HCT116 (cell line): ENCODE results near the gene PAK6. TPM values are rescaled to one million over a fixed set of nuclear protein-coding genes. Genes with fewer than 3 reads are reported as not detected.

Experiments
- ATAC-seq: fragments of 200-7000 bp; cut with Tn5 transposase; 2 replicates; pipeline ENCODE4 v1.9.1; 2020; ENCODE audit warnings: mild to moderate bottlenecking, moderate library complexity
- BruUV-seq: library from RNA; stranded (reverse); fragments of 400-500 nt; replicated peaks from 2 replicates; lab custom pipeline; 2021; lab: Mats Ljungman, UMichigan
- CTCF ChIA-PET: fragments of 300-600 bp; sonication (Branson Sonifier 250); formaldehyde crosslinking; loops from one replicate; lab custom pipeline; 2021; ENCODE audit warnings: antibody characterized with exemption; lab: Charles Lee
- POLR2A ChIA-PET: fragments of 300-600, 350-600 bp; sonication (Branson Sonifier 250); formaldehyde crosslinking; loops from one replicate; lab custom pipeline; 2021; ENCODE audit warnings: antibody characterized with exemption; lab: Charles Lee
- RAD21 ChIA-PET, 2 experiments: fragments of 300-600 bp; sonication (Branson Sonifier 250); formaldehyde crosslinking; loops; one replicate each; lab custom pipeline; 2023; ENCODE audit warnings: low total read pairs in 2 of 2; ENCODE audit not compliant: uncharacterized antibody in 2 of 2, unreplicated experiment in 2 of 2, low non-redundant PET in 1 of 2; lab: Charles Lee
- DNase-seq: peaks from one replicate; pipeline ENCODE4 v3.0.0-alpha.2; 2010; ENCODE audit warnings: low read depth, low spot score
- H2AFZ ChIP-seq: fragments of 200-600 bp; shearing (Covaris generic), sonication (generic); 2 replicates; pipeline ENCODE4 v1.6.1; 2017; ENCODE audit warnings: low read depth, mixed run types, mixed read lengths, antibody characterized with exemption, low read length; ENCODE audit not compliant: poor library complexity, severe bottlenecking
- H3K27ac ChIP-seq: 2 replicates; pipeline ENCODE4 v1.5.1; 2012; ENCODE audit warnings: low read depth, low read length
- H3K27me3 ChIP-seq: fragments of 200-600 bp; sonication (generic); 2 replicates; pipeline ENCODE4 v1.6.1; 2016; ENCODE audit warnings: mixed run types, low read length, mixed read lengths; ENCODE audit not compliant: insufficient read depth
- H3K36me3 ChIP-seq, 2 experiments: fragments of 200-500 bp in 1 of 2; fragments of 200-600 bp in 1 of 2; sonication (Bioruptor generic) in 1 of 2; sonication (generic) in 1 of 2; 2 replicates each; pipeline versions ENCODE4 v1.5.1 to v1.6.1; 2014 to 2016; ENCODE audit warnings: low read length in 2 of 2, inconsistent platforms in 1 of 2, mixed read lengths in 1 of 2, mixed run types in 1 of 2; ENCODE audit not compliant: insufficient read depth in 2 of 2, control insufficient read depth in 1 of 2
- H3K4me1 ChIP-seq, 2 experiments: fragments of 200-600 bp in 1 of 2; sonication (generic) in 1 of 2; 2 replicates each; pipeline versions ENCODE4 v1.5.1 to v1.6.1; 2012 to 2017; ENCODE audit warnings: low read length in 2 of 2, inconsistent platforms in 1 of 2, mild to moderate bottlenecking in 1 of 2, mixed read lengths in 1 of 2, mixed run types in 1 of 2, moderate library complexity in 1 of 2; ENCODE audit not compliant: insufficient read depth in 2 of 2, control insufficient read depth in 1 of 2
- H3K4me2 ChIP-seq: fragments of 200-600 bp; sonication (generic); 2 replicates; pipeline ENCODE4 v1.6.1; 2017; ENCODE audit warnings: mixed run types, low read length, mixed read lengths
- H3K4me3 ChIP-seq, 2 experiments: fragments of 200-600 bp in 1 of 2; sonication (generic) in 1 of 2; replicated peaks in 1 of 2; 2 replicates each; pipeline ENCODE4 v1.5.1; 2011 to 2016; ENCODE audit warnings: low read length in 2 of 2, control low read depth in 1 of 2, low read depth in 1 of 2, mild to moderate bottlenecking in 1 of 2, mixed read lengths in 1 of 2, mixed run types in 1 of 2
- H3K79me2 ChIP-seq: fragments of 200-600 bp; sonication (generic); 2 replicates; pipeline ENCODE4 v1.6.1; 2017; ENCODE audit warnings: mild to moderate bottlenecking, mixed run types, low read length, moderate library complexity, mixed read lengths; ENCODE audit not compliant: insufficient read depth
- H3K9ac ChIP-seq: fragments of 200-600 bp; sonication (generic); 2 replicates; pipeline ENCODE4 v1.6.1; 2016; ENCODE audit warnings: low read length, mixed read lengths
- H3K9me2 ChIP-seq: fragments of 200-600 bp; sonication (generic), shearing (Covaris generic); 2 replicates; pipeline ENCODE4 v1.6.1; 2017; ENCODE audit warnings: mixed run types, mild to moderate bottlenecking, moderate library complexity; ENCODE audit not compliant: insufficient read depth
- H3K9me3 ChIP-seq, 2 experiments: fragments of 200-500 bp in 1 of 2; fragments of 200-600 bp in 1 of 2; sonication (Bioruptor generic) in 1 of 2; sonication (generic) in 1 of 2; 2 replicates each; pipeline ENCODE4 v1.6.1; 2014 to 2017; ENCODE audit warnings: low read length in 2 of 2, mixed read lengths in 2 of 2, inconsistent platforms in 1 of 2, low read depth in 1 of 2, mild to moderate bottlenecking in 1 of 2, mixed run types in 1 of 2, moderate library complexity in 1 of 2; ENCODE audit not compliant: control insufficient read depth in 1 of 2, insufficient read depth in 1 of 2
- H4K20me1 ChIP-seq: fragments of 200-600 bp; sonication (generic), shearing (Covaris generic); 2 replicates; pipeline ENCODE4 v1.6.1; 2017; ENCODE audit warnings: mixed run types, mild to moderate bottlenecking, moderate library complexity; ENCODE audit not compliant: insufficient read depth
- ELF1 ChIP-seq: IDR thresholded peaks from 2 replicates; pipeline ENCODE4 v1.6.1; 2012; ENCODE audit warnings: low read depth, borderline replicate concordance
- POLR2AphosphoS5 ChIP-seq: IDR thresholded peaks from 2 replicates; pipeline ENCODE4 v1.6.1; 2011; ENCODE audit warnings: mild to moderate bottlenecking, low read depth, low read length, moderate library complexity
- SIN3A ChIP-seq: IDR thresholded peaks from 2 replicates; pipeline ENCODE4 v1.6.1; 2012; ENCODE audit warnings: low read depth
- ZBTB33 ChIP-seq: IDR thresholded peaks from 2 replicates; pipeline ENCODE4 v1.6.1; 2011; ENCODE audit warnings: mild to moderate bottlenecking, low read length, moderate library complexity; ENCODE audit not compliant: insufficient replicate concordance; ENCODE audit errors: extremely low read depth
- ZNF274 ChIP-seq: fragments of 200-500 bp; sonication (Bioruptor generic); IDR thresholded peaks from 2 replicates; pipeline ENCODE4 v1.6.1; 2014; ENCODE audit warnings: mild to moderate bottlenecking, low read depth, low read length, inconsistent platforms
- intact Hi-C: fragments of 100-400 bp; cut with micrococcal nuclease; formaldehyde crosslinking; loops from 2 replicates; pipeline ENCODE4 v1.10.0; 2022
- total RNA-seq: library from RNA; stranded (reverse); gene quantifications from one replicate; pipeline ENCODE4 v1.2.1, GENCODE V29; 2021; ENCODE audit not compliant: unreplicated experiment

PAK6 gene
- total RNA-seq, 1 experiment from 2014 or later: 19.9 TPM

DNA sequence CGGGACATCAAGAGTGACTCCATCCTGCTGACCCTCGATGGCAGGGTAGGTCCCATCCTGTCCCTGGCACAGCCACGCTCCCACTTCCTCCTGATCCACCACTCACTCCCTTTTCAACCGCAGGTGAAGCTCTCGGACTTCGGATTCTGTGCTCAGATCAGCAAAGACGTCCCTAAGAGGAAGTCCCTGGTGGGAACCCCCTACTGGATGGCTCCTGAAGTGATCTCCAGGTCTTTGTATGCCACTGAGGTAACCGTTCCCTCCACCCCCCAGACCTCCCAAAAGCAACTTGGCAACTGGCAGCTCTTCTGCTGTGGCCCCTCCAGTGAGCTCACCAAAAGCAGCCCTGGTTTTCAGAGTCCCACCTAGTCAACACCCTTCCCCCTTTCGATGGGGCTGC is 34.6 kb downstream of the PAK6 start:
- no TSS peak for BruUV-seq
- Histone ChIP-seq H3K9ac (no peak overlapping the region), H3K9me2 (no peaks in the 10 kb centered on the region), H3K4me3 (no peak overlapping the region), H2AFZ (no peak overlapping the region), H3K4me2 (no peak overlapping the region), H3K9me3 (no peaks in the 10 kb centered on the region), H3K36me3 (no peaks in the 10 kb centered on the region; a peak in 1 of 4 replicates), H4K20me1 (no peaks in the 10 kb centered on the region), H3K79me2 (no peaks in the 10 kb centered on the region), H3K27ac (no peak overlapping the region), H3K4me1 (no peaks in the 10 kb centered on the region), H3K27me3 (no peaks in the 10 kb centered on the region)
- ATAC-seq: no peak
- ChIA-PET POLR2A (no interaction called here), RAD21 (interaction anchor here (0.7 to 3.4 kb wide), 2 partner anchors 56 to 228 kb away, joined by 3 to 19 read pairs; no protein-coding TSS in a partner anchor), CTCF (interaction anchor here (1.0 to 6.6 kb wide), 11 partner anchors 12 to 385 kb away, joined by 3 to 194 read pairs (median 6); partner anchors contain the start of gene PAK6)
- intact Hi-C loops: loop anchor here (5.0 to 10.0 kb wide), 2 partner anchors 489 to 1566 kb away; partner anchors contain the start of gene FSIP1
- TF ChIP-seq ZNF274: no peak
- TF ChIP-seq POLR2AphosphoS5: no peak
- TF ChIP-seq ZBTB33: no peak
- no peak for TF ChIP-seq SIN3A
- no peak for TF ChIP-seq ELF1
- no peak for DNase-seq
